ENCODE data around the gene TMEM69.
"Not testable (repeated sequence)": the region's sequence is repeated elsewhere in the genome, so short reads cannot be mapped to it uniquely, and the experiment has no call there.

DNA sequence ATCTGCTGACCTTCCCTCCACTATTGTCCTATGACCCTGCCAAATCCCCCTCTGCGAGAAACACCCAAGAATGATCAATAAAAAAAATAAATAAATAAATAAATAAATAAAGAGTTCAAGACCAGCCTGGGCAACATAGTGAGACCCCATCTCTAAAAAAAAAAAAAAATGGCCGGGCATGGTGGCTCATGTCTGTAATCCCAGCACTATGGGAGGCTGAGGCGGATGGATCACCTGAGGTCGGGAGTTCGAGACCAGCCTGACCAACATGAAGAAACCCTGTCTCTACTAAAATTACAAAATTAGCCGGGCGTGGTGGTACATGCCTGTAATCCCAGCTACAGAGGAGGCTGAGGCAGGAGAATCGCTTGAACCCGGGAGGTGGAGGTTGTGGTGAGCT is 38.0 kb downstream of the TMEM69 start:
- TF ChIP-seq, protein P1, sequence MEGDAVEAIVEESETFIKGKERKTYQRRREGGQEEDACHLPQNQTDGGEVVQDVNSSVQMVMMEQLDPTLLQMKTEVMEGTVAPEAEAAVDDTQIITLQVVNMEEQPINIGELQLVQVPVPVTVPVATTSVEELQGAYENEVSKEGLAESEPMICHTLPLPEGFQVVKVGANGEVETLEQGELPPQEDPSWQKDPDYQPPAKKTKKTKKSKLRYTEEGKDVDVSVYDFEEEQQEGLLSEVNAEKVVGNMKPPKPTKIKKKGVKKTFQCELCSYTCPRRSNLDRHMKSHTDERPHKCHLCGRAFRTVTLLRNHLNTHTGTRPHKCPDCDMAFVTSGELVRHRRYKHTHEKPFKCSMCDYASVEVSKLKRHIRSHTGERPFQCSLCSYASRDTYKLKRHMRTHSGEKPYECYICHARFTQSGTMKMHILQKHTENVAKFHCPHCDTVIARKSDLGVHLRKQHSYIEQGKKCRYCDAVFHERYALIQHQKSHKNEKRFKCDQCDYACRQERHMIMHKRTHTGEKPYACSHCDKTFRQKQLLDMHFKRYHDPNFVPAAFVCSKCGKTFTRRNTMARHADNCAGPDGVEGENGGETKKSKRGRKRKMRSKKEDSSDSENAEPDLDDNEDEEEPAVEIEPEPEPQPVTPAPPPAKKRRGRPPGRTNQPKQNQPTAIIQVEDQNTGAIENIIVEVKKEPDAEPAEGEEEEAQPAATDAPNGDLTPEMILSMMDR (IDR thresholded peaks at IDR 0.05; ENCODE audit: extremely low read depth in 1 of 2, insufficient read depth in 1 of 2, low read depth in 1 of 2, low read length in 2 of 2) = not testable (repeated sequence)
- not testable (repeated sequence) for TF ChIP-seq EZH2 (IDR thresholded peaks at IDR 0.05; ENCODE audit: borderline replicate concordance, low read depth, low read length, severe bottlenecking); GATA2 (IDR thresholded peaks at IDR 0.05; ENCODE audit: insufficient read depth, insufficient read length, low read depth, low read length); POLR2A (IDR thresholded peaks at IDR 0.05; ENCODE audit: low read depth, low read length); POLR2AphosphoS5 (IDR thresholded peaks at IDR 0.05; ENCODE audit: insufficient read depth, low read depth, low read length); MYC (IDR thresholded peaks at IDR 0.05; ENCODE audit: low read depth, low read length)
- TF ChIP-seq, protein P2, sequence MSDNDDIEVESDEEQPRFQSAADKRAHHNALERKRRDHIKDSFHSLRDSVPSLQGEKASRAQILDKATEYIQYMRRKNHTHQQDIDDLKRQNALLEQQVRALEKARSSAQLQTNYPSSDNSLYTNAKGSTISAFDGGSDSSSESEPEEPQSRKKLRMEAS (IDR thresholded peaks at IDR 0.05; ENCODE audit: insufficient read depth, insufficient read length) = not testable (repeated sequence)

All from endothelial cell of umbilical vein (primary cell).